ENCODE measurements around the gene LAGE3.

DNA sequence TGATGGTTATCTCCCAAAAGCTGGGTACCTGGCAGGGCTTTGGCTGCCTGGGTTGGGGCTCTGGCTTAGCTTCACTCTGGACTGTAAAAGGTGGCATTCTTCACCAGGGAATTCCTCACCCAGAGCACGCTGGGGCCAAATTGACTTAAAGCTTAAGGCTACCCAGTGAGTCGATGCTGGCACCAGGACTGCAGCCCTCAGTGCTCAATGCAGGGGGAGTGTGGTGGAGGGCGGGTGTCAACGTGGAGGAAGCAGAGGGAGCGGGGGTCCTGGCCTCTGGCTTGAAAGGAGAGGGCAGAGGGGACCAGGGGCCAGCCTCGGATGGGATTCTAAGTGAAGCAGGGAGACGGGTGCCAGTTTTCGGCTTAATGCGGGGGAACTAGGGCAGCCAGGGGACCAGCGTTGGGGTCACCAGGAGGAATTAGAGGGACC, 35.6 kb downstream of the LAGE3 start:
- TF ChIP-seq POLR2AphosphoS5 (IDR thresholded peaks at IDR 0.05; ENCODE audit: borderline replicate concordance, low read depth, low read length) (no peak), EZH2 (IDR thresholded peaks at IDR 0.05) (no peak), FOXP2 (optimal IDR thresholded peaks at IDR 0.05; ENCODE audit: control extremely low read depth, extremely low read length, insufficient read depth) (no peak)
